Stimulated activated memory B cell treated with anti-CD40 and anti-IgM and Interleukin-4, amounts not matched to agents 10 μg/mL and 1 μg/mL and 100 μg/mL, for 72 hours (primary cell): ENCODE measurements around the gene NIPAL3.

ENCODE experiments used
- ATAC-seq: fragments of 150-1000 bp; cut with Tn5 transposase; 2 replicates; pipeline ENCODE4 v1.10.0; 2021
- H3K27ac Mint-ChIP-seq: one replicate; pipeline ENCODE4 v1.8.0; 2022; ENCODE audit warnings: mild to moderate bottlenecking, mixed read lengths
- H3K27me3 Mint-ChIP-seq: one replicate; pipeline ENCODE4 v1.8.0; 2022; ENCODE audit warnings: mixed read lengths
- H3K36me3 Mint-ChIP-seq: one replicate; pipeline ENCODE4 v1.8.0; 2022; ENCODE audit warnings: mixed read lengths
- H3K4me1 Mint-ChIP-seq: one replicate; pipeline ENCODE4 v1.8.0; 2022; ENCODE audit warnings: mixed read lengths
- H3K4me3 Mint-ChIP-seq: one replicate; pipeline ENCODE4 v1.8.0; 2022; ENCODE audit warnings: mild to moderate bottlenecking, moderate library complexity, mixed read lengths
- H3K9me3 Mint-ChIP-seq: one replicate; pipeline ENCODE4 v1.8.0; 2022; ENCODE audit warnings: mixed read lengths

NIPAL3 gene

GRCh38 chr1:24411963-24412362, 3.6 kb upstream of the NIPAL3 start:
- no peaks in the 10 kb centered on the region for H3K36me3 Mint-ChIP-seq
- H3K27me3 Mint-ChIP-seq, result no peaks in the 10 kb centered on the region
- H3K27ac Mint-ChIP-seq, result no peak overlapping the region
- H3K4me3 Mint-ChIP-seq, result no peak overlapping the region
- no peak for ATAC-seq
- H3K4me1 Mint-ChIP-seq, result peaks cover 41% of the 10 kb centered on the region
- H3K9me3 Mint-ChIP-seq, result no peaks in the 10 kb centered on the region

GRCh38 chr1:24412408-24412807, 3.2 kb upstream of the NIPAL3 start:
- no peaks in the 10 kb centered on the region for H3K36me3 Mint-ChIP-seq
- H3K9me3 Mint-ChIP-seq, result no peaks in the 10 kb centered on the region
- H3K27me3 Mint-ChIP-seq, result no peaks in the 10 kb centered on the region
- no peak overlapping the region for H3K4me3 Mint-ChIP-seq
- no peak overlapping the region for H3K27ac Mint-ChIP-seq
- ATAC-seq, result no peak
- peaks cover 46% of the 10 kb centered on the region for H3K4me1 Mint-ChIP-seq

DNA sequence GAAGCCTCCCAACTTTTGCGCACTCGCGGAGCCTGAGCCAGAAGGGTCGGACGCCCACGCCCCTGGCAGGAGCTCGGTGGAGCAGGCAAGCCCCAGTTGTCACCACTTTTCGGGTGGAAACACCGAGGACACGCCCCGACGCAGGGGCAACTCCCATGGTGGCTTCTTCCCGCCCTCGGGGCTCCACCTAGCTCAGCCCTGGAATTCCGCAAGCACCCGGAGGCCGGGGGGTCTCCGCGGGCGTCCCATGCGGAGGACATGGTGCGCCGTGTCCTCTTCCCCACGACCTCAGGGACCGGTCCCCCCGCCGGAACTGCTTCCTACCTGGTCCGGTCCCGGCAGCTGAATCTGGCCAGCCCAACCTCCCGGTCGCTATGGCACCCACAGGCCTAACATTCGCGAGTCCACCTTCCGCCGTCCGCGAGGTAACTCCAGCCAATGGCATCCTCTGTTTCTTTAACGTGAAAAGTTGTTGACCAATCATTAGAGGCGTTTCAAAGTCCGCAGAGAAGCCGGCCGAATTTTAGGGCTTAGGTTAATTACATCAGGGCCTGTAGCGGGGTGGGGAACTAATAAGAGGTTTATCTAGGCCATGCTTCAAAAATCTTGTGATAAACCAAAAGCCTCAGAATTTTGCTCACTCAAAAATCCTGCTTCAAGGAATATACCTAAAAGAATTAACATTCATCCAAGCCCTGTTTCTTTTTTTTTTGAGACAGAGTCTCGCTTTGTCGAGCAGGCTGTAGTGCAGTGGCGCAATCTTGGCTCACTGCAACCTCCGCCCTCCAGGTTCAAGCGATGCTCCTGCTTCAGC, 2.0 kb upstream of the NIPAL3 start, which contains the start of gene STPG1:
Gene STPG1, minus strand, starts transcription at position 433 of the 814 bp plus-strand sequence. CDS start 12,394 bp downstream, outside the sequence.
- peak; percentile 75 for ATAC-seq
- Mint-ChIP-seq H3K9me3 (no peaks in the 10 kb centered on the region), H3K27me3 (no peaks in the 10 kb centered on the region), H3K4me1 (peaks cover 54% of the 10 kb centered on the region), H3K27ac (peak within 1 kb of the TSS; percentile 93), H3K4me3 (peak within 1 kb of the TSS; percentile 94), H3K36me3 (peaks cover under 1% of the 10 kb centered on the region)

GRCh38 chr1:24414775-24415333, 748 bp upstream of the NIPAL3 start:
- ATAC-seq, result no peak
- Mint-ChIP-seq H3K27ac (peak overlapping the region; percentile 76), H3K4me1 (peaks cover 67% of the 10 kb centered on the region), H3K27me3 (no peaks in the 10 kb centered on the region), H3K4me3 (peak overlapping the region; percentile 94), H3K9me3 (no peaks in the 10 kb centered on the region), H3K36me3 (peaks cover 13% of the 10 kb centered on the region)

DNA sequence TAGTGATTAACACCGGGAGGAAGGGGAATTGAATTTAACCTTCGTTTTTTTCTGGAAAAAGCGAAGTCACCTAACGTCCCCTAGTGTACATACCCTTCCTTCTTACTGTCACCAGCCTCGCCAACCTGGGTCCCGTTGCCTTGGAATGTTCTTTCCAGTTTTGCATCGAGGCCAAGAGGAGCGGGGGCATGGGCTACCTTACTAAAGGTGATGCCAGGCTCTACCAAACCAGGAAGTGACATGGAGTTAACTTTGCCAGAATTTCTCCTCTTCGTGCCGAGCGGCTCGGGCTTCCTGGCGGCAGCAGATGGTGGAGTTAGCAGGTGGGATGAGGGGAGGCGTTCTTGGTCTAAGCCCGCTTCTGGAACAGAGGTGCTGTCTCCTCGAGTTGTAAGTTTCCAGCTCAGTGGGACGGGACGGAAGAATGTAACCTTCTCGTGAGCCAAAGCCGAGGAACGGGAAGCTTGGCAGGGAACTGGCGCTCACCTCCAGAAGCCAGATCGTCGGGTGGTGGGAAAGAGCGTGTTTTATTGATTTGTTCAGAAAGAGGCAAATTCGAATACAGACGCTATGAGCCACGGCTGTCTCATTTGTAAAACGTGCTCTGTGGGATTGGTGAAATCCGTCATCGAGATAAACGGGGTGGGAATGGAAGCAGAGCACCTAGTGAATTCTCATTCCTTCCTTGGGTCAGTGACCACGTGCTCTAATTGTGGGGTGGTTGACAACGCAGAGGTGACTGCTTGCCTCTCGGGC, 486 bp downstream of the NIPAL3 start:
- peaks cover 26% of the 10 kb centered on the region for H3K36me3 Mint-ChIP-seq
- H3K27me3 Mint-ChIP-seq, result no peaks in the 10 kb centered on the region
- no peaks in the 10 kb centered on the region for H3K9me3 Mint-ChIP-seq
- peak overlapping the region; percentile 76 for H3K27ac Mint-ChIP-seq
- peak overlapping the region; percentile 94 for H3K4me3 Mint-ChIP-seq
- peak; percentile 1 for ATAC-seq
- peaks cover 70% of the 10 kb centered on the region for H3K4me1 Mint-ChIP-seq

DNA sequence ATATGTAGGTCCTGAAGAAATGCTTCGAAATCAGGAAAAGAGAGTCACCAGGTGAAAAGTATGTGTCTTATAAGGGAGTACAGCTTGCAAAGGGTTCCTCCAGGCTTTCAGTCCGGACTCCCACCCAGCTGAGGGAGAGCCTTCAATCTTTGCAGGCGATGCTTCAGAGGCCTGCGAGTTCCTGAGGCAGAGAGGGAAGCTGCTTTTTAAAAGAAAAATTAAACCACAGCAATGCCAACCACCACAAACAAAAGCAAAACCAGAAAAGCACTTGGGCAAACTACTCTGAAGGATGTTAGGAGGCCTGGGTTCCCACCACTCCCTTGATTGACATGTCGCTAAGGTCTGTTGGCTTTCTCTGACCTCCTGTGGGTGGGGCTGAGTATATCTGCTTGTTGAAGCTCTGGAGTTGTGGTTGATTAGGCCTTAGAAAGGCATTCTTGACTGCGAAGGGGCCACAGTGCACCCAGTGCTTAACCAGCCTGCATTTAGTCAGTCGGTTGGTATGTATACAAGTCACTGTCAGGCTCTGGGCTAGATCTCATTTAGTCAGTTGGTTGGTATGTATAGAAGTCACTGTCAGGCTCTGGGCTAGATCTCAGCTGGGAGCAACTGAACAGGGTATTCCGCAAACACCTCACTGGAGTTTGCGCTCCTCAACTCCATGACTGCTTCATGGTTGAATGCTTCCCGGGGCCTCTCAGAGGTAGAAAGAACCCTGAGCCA, 1.2 kb downstream of the NIPAL3 start:
- no peaks in the 10 kb centered on the region for H3K9me3 Mint-ChIP-seq
- ATAC-seq, result peak; percentile 58
- H3K27ac Mint-ChIP-seq, result peak overlapping the region; percentile 76
- H3K4me1 Mint-ChIP-seq, result peaks cover 70% of the 10 kb centered on the region
- peaks cover 33% of the 10 kb centered on the region for H3K36me3 Mint-ChIP-seq
- H3K27me3 Mint-ChIP-seq, result no peaks in the 10 kb centered on the region
- H3K4me3 Mint-ChIP-seq, result peak overlapping the region; percentile 94

- peak overlapping the region; percentile 76 for H3K27ac Mint-ChIP-seq
- no peaks in the 10 kb centered on the region for H3K27me3 Mint-ChIP-seq
- H3K4me3 Mint-ChIP-seq, result no peak overlapping the region
- ATAC-seq, result no peak
- no peaks in the 10 kb centered on the region for H3K9me3 Mint-ChIP-seq
- peaks cover 42% of the 10 kb centered on the region for H3K36me3 Mint-ChIP-seq
- H3K4me1 Mint-ChIP-seq, result peaks cover 62% of the 10 kb centered on the region
Measured at GRCh38 chr1:24417681-24418080, 2.1 kb downstream of the NIPAL3 start.

DNA sequence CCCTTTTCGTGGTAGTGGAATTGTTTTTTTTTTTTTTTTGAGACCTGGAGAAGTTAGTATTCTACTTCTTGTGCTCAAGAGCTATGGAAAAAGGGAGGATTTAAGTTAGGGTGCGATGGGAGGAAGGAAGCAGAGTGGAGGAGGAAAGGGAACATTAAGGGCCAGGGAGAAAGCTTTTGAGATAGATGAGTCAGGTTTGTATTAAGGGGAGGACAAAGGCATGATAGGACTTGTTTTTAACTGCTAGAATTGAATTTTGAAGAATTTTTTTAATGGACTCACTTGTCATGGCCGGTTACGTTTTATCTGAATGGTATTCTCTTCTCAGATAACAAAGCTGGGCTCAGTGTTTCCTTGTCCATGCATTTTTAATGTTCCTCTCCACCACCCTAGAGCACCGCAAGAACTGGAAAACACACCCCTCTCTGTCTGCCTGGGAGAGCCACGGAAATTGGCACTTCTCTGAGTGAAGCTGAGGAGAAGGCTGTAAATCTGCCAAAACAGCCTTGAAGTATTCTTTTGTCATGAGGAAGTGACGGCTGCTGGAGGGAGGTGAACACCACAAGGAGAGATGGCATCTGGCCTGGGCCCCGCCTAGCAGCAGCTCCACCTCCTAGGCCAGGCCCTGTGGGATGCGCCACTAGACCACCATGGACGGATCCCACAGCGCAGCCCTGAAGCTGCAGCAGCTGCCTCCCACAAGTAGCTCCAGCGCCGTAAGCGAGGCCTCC, 3.5 kb downstream of the NIPAL3 start:
- Mint-ChIP-seq H3K36me3 (peaks cover 55% of the 10 kb centered on the region), H3K4me1 (peaks cover 64% of the 10 kb centered on the region), H3K27ac (no peak overlapping the region), H3K27me3 (no peaks in the 10 kb centered on the region), H3K9me3 (no peaks in the 10 kb centered on the region), H3K4me3 (no peak overlapping the region)
- ATAC-seq, result no peak

DNA sequence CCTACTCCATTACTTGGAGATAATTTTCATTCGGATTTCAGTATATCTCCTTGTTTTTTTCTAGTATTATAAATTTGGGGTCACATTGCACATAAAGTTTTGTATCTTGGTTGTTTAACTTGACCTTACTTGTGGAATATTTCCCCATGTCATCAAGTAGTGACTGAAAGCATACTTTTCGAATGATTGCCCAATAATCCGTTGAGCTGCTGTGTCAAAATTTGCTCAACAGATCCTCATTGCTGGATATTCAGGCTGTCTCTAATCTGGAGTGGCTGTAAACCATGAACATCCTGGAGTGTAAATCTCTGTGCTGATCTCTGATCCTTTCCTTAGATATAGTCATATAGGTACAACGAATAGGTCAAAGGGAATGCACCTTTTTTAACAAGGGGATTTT, 4.9 kb downstream of the NIPAL3 start:
- no peak overlapping the region for H3K27ac Mint-ChIP-seq
- no peaks in the 10 kb centered on the region for H3K27me3 Mint-ChIP-seq
- H3K36me3 Mint-ChIP-seq, result peaks cover 66% of the 10 kb centered on the region
- H3K4me1 Mint-ChIP-seq, result peaks cover 61% of the 10 kb centered on the region
- ATAC-seq, result no peak
- no peak overlapping the region for H3K4me3 Mint-ChIP-seq
- no peaks in the 10 kb centered on the region for H3K9me3 Mint-ChIP-seq

DNA sequence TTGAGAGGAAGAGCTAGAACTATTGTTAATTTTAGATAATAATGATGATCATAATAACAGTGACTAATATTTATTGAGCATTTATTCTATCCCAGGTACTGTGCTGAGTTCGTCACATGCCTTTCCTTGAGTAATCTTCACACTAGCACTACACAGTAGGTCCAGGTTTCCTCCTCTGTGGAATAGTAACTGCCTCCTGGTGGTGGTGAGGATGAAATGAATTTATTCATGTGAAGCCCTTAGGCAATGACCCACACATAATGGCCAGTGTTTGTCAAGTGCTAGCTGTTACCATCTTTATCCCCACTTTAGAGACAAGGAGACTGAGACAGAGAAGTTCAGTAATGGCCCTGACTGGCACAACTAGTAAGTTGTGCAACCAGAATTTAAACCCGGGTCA, 5.9 kb downstream of the NIPAL3 start:
- Mint-ChIP-seq H3K36me3 (peaks cover 75% of the 10 kb centered on the region), H3K27ac (no peak overlapping the region), H3K9me3 (no peaks in the 10 kb centered on the region), H3K4me1 (peaks cover 52% of the 10 kb centered on the region), H3K4me3 (no peak overlapping the region), H3K27me3 (no peaks in the 10 kb centered on the region)
- no peak for ATAC-seq

DNA sequence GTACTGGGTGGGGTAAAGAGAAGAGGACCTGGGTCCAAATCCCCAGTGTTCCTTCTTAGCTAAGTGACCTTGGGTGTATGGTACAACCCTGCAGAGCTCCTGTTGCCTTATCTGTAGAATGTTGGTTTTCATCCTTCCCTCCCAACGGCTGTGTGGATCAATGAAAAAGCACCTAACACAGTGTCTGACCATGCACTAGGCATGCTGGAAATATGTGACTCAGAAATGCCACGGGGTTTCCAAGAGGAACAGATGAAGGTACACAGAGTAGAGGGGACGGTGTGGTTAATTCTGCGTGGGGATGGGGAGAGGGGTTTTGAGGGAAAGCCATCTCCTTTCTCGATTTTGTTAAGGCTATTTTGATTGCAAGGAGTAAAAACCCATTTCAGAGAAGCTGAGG, 8.6 kb downstream of the NIPAL3 start:
- Mint-ChIP-seq H3K4me1 (peaks cover 28% of the 10 kb centered on the region), H3K9me3 (no peaks in the 10 kb centered on the region), H3K27me3 (no peaks in the 10 kb centered on the region), H3K4me3 (no peak overlapping the region), H3K27ac (no peak overlapping the region), H3K36me3 (peaks cover 74% of the 10 kb centered on the region)
- ATAC-seq, result no peak

- Mint-ChIP-seq H3K4me3 (no peak overlapping the region), H3K4me1 (peaks cover 21% of the 10 kb centered on the region), H3K27ac (no peak overlapping the region), H3K36me3 (peaks cover 66% of the 10 kb centered on the region), H3K9me3 (no peaks in the 10 kb centered on the region), H3K27me3 (no peaks in the 10 kb centered on the region)
- no peak for ATAC-seq
Measured at GRCh38 chr1:24424990-24425389, 9.4 kb downstream of the NIPAL3 start.

- H3K36me3 Mint-ChIP-seq, result peaks cover 62% of the 10 kb centered on the region
- no peak overlapping the region for H3K4me3 Mint-ChIP-seq
- ATAC-seq, result no peak
- no peaks in the 10 kb centered on the region for H3K9me3 Mint-ChIP-seq
- H3K4me1 Mint-ChIP-seq, result peaks cover 19% of the 10 kb centered on the region
- H3K27me3 Mint-ChIP-seq, result no peaks in the 10 kb centered on the region
- no peak overlapping the region for H3K27ac Mint-ChIP-seq
Measured at GRCh38 chr1:24425441-24425840, 9.8 kb downstream of the NIPAL3 start.

GRCh38 chr1:24425922-24426321, 10.3 kb downstream of the NIPAL3 start:
- H3K4me3 Mint-ChIP-seq, result no peak overlapping the region
- peaks cover 19% of the 10 kb centered on the region for H3K4me1 Mint-ChIP-seq
- peaks cover 57% of the 10 kb centered on the region for H3K36me3 Mint-ChIP-seq
- no peak overlapping the region for H3K27ac Mint-ChIP-seq
- no peak for ATAC-seq
- no peaks in the 10 kb centered on the region for H3K9me3 Mint-ChIP-seq
- no peaks in the 10 kb centered on the region for H3K27me3 Mint-ChIP-seq
